HG03520 (cell line): Measurements from ENCODE around the gene CETP.
"Not testable (repeated sequence)": the region's sequence is repeated elsewhere in the genome, so short reads cannot be mapped to it uniquely, and the experiment has no call there.

Source experiments
- ATAC-seq: cut with Tn5 transposase; IDR thresholded peaks from one replicate; pipeline ENCODE4 v1.9.1; 2021; ENCODE audit warnings: mild to moderate bottlenecking, moderate library complexity; ENCODE audit not compliant: unreplicated experiment

CETP gene

GRCh38 chr16:56956756-56957155 is 5.0 kb upstream of the CETP start:
- no peak for ATAC-seq

DNA sequence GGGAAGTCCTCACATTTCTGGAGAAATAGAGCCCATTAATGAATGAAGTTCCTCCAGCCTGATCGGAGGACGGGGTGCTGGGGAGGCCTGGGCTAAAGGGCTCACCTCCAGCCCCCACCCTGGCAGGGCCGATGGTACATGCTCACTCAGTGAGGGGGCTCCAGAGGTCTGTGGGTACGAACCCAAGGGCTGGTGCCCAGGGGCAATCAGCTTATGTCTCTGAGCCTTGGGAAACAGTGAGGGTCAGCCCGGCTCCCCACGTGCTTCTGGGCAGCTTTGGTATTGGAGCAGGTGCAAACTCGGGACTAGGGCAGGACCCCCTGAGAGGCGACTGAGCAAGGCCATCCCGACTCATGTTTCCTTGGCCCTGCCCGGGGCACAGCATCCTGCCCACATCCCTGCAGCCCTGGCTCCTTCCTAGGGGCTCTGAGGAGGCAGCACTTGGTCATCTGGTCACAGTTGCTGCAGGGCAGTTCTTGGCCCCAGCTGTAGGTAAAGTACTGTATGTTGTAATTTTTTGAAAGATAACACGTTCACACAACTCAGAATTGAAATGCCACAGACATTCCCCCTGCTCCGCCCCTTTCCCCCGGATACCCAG is 969 bp upstream of the CETP start:
- no peak for ATAC-seq

- no peak for ATAC-seq
Measured at GRCh38 chr16:56961386-56961785, 364 bp upstream of the CETP start.

- no peak for ATAC-seq
Measured at GRCh38 chr16:56964243-56965148, 2.7 kb downstream of the CETP start.

- ATAC-seq: no peak
Measured at GRCh38 chr16:56965149-56966092, 3.7 kb downstream of the CETP start.

GRCh38 chr16:56966093-56966475 is 4.3 kb downstream of the CETP start:
- no peak for ATAC-seq

DNA sequence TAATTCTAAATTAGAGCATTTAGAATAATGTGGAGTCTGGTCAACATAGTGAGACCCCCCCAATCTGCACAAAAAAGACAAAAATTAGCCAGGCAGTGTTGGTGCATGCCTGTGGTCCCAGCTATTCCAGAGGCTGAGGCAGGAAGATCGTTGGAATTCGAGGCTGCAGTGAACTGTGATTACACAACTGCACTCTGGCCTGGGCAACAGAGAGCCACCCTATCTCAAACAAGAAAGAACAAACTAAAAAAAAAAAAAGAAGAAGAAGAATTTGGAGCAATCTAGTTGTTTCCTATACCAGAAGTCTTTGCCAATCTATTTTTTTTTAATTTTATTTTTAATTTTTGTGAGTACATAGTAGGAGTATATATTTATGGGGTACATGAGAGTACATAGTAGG is 6.0 kb downstream of the CETP start:
- no peak for ATAC-seq

DNA sequence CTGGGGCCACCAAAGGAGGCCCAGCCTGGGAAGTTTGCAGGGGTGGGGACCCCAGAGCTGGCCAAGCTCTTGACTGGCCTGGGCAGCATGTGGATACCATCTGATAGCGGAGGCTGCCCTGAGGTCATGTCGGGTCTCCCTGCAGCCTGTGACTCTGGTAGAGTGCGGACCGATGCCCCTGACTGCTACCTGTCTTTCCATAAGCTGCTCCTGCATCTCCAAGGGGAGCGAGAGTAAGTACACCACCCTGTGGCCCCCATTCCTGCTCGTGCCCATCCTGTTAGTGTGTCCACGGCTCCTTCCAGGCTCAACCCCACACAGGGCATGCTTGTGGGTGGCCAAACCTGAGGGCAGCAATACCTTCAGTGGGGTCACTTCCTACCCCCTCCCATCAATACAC is 8.0 kb downstream of the CETP start:
- ATAC-seq: no peak

DNA sequence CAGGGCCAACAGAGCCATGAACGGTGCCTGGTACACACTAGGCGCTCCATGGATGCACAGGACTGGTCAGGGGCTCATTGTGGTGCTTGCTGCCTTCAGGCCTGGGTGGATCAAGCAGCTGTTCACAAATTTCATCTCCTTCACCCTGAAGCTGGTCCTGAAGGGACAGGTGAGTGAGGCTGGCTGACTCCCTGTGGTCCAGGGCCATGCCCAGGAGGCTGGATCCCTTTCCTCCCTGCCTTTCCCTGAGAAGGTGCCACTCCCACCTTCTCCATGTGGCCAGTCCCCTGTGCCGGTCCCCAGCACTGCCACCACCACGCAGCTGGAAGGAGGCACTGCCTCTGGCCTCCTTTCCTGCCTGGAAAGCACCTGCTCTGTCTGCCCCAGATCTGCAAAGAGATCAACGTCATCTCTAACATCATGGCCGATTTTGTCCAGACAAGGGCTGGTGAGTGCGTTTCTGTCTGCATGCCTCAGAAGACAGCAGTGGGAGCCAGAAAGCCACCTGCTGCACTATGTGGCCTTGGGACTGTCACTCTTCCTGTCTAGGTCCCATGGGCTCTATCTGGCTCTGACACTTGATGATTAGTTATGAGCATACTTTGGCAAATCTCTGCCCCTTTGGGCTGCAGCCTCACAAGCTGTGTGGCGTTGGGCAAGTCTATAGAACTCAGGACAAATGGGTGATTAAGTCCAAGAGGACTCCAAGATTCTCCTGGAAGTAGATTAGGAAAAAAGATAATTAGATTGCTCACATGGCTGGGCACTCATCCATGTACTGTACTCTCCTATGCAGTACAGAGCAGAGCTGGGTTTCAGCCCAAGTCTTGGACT is 9.4 kb downstream of the CETP start:
- peak; percentile 45 for ATAC-seq

GRCh38 chr16:56971768-56972043 is 10.0 kb downstream of the CETP start:
- no peak for ATAC-seq

- ATAC-seq: no peak
Measured at GRCh38 chr16:56972403-56973293, 10.9 kb downstream of the CETP start.

DNA sequence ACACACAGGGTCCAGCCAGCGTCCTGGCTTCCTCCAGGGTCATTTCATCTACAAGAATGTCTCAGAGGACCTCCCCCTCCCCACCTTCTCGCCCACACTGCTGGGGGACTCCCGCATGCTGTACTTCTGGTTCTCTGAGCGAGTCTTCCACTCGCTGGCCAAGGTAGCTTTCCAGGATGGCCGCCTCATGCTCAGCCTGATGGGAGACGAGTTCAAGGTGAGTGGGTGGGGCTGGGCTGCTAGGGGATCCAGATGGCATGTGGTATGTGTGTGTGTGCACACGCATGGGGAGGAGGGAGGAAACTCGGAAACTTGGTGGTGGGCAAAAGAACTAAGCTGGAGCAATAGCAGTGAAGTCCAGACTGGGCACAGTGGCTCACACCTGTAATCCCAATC is 11.5 kb downstream of the CETP start:
- no peak for ATAC-seq

- not testable (repeated sequence) for ATAC-seq
Measured at GRCh38 chr16:56973899-56974298, 12.1 kb downstream of the CETP start.

DNA sequence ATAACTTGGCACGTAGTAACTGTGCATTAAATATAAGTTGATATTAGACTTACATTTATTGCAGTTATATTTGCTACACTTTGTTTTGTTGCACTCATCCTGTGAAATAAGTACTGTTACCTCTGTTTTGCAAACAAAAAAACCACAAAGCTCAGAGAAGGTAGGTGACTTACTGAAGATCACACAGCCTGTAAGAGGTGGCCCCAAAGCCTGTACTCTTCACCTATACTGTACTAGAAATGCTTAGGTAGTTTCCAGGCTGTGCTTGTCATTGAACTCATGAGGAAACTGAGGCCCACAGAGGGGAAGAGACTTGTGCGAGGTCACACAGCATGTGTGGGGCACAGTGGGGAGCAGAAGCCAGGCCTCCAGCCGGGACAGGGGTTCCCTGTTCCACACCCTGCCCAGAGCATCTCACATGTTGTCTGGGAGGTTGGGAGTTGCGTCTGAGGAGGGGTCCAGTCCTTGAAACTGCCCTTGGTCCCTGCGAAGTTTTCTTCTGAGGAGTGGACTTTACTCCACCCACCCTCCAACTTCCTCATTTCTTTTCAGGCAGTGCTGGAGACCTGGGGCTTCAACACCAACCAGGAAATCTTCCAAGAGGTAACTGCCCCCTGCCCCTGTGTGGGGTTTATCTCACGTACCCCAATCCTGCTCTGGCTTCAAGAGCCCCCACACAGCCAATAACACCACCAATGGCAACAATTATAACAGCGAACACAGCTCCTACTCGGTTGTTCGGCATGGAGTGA is 13.0 kb downstream of the CETP start:
- ATAC-seq: no peak

DNA sequence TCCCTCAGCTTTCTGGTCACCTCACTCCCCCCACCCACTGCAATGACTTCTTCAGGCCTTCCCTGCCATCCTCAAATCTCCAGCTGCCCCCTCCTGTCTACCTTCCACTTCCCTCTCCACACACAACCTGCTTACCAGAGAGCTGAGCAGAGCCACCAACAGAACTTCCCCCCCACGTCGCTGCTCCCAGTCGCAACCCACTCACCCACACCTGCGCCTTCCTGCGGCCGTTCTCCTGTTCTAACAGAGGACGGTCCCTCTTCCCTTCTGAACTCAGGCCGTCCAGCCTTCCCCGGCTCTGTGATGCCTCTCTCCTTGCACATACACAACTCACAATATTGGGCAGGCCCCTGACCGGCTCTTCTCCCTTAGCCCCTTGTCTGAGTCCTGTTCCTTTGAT is 14.0 kb downstream of the CETP start:
- ATAC-seq: no peak

DNA sequence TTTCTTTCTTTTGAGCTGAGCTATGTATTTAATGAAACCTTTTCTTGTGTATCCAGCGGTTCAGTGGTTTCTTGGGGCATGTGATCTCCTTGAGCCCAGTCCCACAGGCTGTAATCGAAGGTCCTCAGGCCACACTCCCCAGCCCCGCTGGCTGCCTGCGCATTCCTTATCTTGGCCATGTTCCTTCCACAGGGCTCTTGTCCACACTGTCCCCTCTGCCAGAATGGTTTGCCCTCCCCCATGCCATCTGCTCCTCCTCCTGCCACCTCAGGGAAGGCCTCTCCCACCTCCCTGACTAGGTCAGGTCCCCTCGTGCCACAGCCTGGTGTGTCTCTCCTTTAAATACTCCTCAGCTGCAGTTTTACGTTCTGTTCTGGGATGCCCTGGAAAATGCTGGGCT is 15.5 kb downstream of the CETP start:
- no peak for ATAC-seq

DNA sequence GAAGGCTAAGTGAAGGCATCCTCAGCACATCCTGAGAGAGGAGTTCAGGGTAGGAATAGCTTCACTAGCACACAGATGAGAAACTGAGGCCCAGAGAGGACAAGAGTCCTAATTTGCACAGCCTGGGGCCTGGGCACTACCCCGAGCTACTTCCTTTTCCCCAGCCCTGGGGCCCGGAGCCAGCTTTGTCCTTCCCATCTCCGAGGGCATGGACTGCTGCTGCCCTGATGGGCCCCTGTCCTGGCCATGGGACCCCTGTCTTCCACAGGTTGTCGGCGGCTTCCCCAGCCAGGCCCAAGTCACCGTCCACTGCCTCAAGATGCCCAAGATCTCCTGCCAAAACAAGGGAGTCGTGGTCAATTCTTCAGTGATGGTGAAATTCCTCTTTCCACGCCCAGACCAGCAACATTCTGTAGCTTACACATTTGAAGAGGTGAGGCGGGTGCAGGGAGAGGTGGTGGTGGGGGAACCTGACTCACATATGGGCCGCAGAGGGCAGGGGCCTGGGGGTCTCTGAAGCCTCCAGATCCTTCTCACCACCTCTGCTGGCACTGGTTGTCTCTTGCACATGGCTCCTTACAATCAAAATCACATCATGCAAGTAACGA is 16.2 kb downstream of the CETP start:
- no peak for ATAC-seq

GRCh38 chr16:56980201-56980535 is 18.4 kb downstream of the CETP start:
- ATAC-seq: no peak
